Peyer's patch (tissue), 4 donors: ENCODE measurements around the gene INPP5A. TPM values are rescaled to one million over a fixed set of nuclear protein-coding genes. Genes with fewer than 3 reads are reported as not detected.
"Not testable (repeated sequence)": the region's sequence is repeated elsewhere in the genome, so short reads cannot be mapped to it uniquely, and the experiment has no call there.

ENCODE experiments used
- DNase-seq, 3 donors: peaks; one replicate each; pipeline ENCODE4 v3.0.0-alpha.2; 2017 to 2019
- H3K27ac ChIP-seq, 4 donors: fragments of 200-600 bp; sonication (generic); one replicate each; pipeline ENCODE4 v1.5.1; 2016 to 2019
- H3K27me3 ChIP-seq, 2 donors: fragments of 200-600 bp; sonication (generic); one replicate each; pipeline ENCODE4 v1.5.1; 2019
- H3K36me3 ChIP-seq, 3 donors: fragments of 200-600 bp; sonication (generic); one replicate each; pipeline ENCODE4 v1.5.1; 2016 to 2019
- H3K4me1 ChIP-seq, 4 donors: fragments of 200-600 bp; sonication (generic); one replicate each; pipeline ENCODE4 v1.5.1; 2016 to 2019
- H3K4me3 ChIP-seq, 4 donors: fragments of 200-600 bp; sonication (generic); 1 replicate in 3 of 4; 2 replicates in 1 of 4; pipeline ENCODE4 v1.5.1; 2016 to 2019; ENCODE audit warnings: mild to moderate bottlenecking in 1 of 4
- H3K9me3 ChIP-seq, 4 donors: fragments of 200-600 bp; sonication (generic); one replicate each; pipeline ENCODE4 v1.5.1; 2016 to 2019; ENCODE audit warnings: mild to moderate bottlenecking in 1 of 4
- CTCF ChIP-seq, 6 experiments: fragments of 450-650 bp in 4 of 6; fragments of 200-600 bp in 2 of 6; sonication (generic) in 1 of 6; IDR thresholded peaks; one replicate each; pipeline ENCODE4 v1.5.1; 2017 to 2019; ENCODE audit warnings: antibody characterized with exemption in 6 of 6, mild to moderate bottlenecking in 3 of 6, moderate library complexity in 1 of 6
- POLR2A ChIP-seq, 2 donors: fragments of 450-650 bp; IDR thresholded peaks; one replicate each; pipeline ENCODE4 v1.5.1; 2017; ENCODE audit warnings: antibody characterized with exemption in 2 of 2, mild to moderate bottlenecking in 2 of 2, moderate library complexity in 2 of 2
- total RNA-seq, 4 donors: library from RNA; depleted of rRNA; stranded (reverse); fragments of >200 nt; gene quantifications; one replicate each; pipeline ENCODE4 v1.1.0, GENCODE V29; 2016

Gene INPP5A
- total RNA-seq, 4 donors from 2014 or later = 33.8 to 76.4 (median 38.1) TPM

GRCh38 chr10:132549371-132549770 lies 11.8 kb downstream of the INPP5A start:
- Histone ChIP-seq H3K4me1 (peaks cover 4 to 36% (median 35%) of the 10 kb centered on the region in 4 donors), H3K27me3 (no peaks in the 10 kb centered on the region), H3K4me3 (no peak overlapping the region), H3K27ac (peak overlapping the region in 1 of 4 donors; percentile 72), H3K9me3 (no peaks in the 10 kb centered on the region), H3K36me3 (no peaks in the 10 kb centered on the region)
- DNase-seq = no peak
- TF ChIP-seq CTCF (IDR thresholded peaks at IDR 0.05) (no peak), POLR2A (IDR thresholded peaks at IDR 0.05) (no peak)

- Histone ChIP-seq H3K4me1 (peaks cover 4 to 31% (median 25%) of the 10 kb centered on the region in 4 donors), H3K4me3 (no peak overlapping the region), H3K36me3 (no peaks in the 10 kb centered on the region), H3K9me3 (no peaks in the 10 kb centered on the region), H3K27ac (peak overlapping the region in 2 of 4 donors; percentile 69 to 81), H3K27me3 (no peaks in the 10 kb centered on the region)
- DNase-seq = no peak
- no peak for TF ChIP-seq CTCF (IDR thresholded peaks at IDR 0.05)
These were observed 12.9 kb downstream of the INPP5A start for GRCh38 chr10:132550366-132551092.

- peak overlapping the region in 1 of 4 donors; percentile 9 for H3K4me3 ChIP-seq
- peak in 2 of 3 donors; percentile 64 to 74 for DNase-seq
- H3K36me3 ChIP-seq = no peaks in the 10 kb centered on the region
- H3K27ac ChIP-seq = peak overlapping the region in 3 of 4 donors; percentile 25 to 81 (median 69)
- H3K9me3 ChIP-seq = no peaks in the 10 kb centered on the region
- TF ChIP-seq CTCF (IDR thresholded peaks at IDR 0.05) = no peak
- TF ChIP-seq POLR2A (IDR thresholded peaks at IDR 0.05) = no peak
- H3K4me1 ChIP-seq = peaks cover 4 to 29% (median 24%) of the 10 kb centered on the region in 4 donors
- no peaks in the 10 kb centered on the region for H3K27me3 ChIP-seq
These were observed 13.7 kb downstream of the INPP5A start for GRCh38 chr10:132551093-132551807.

GRCh38 chr10:132551808-132552130 lies 14.2 kb downstream of the INPP5A start:
- peak overlapping the region in 1 of 4 donors; percentile 9 for H3K4me3 ChIP-seq
- TF ChIP-seq CTCF (IDR thresholded peaks at IDR 0.05) (no peak), POLR2A (IDR thresholded peaks at IDR 0.05) (no peak)
- H3K27ac ChIP-seq = peak overlapping the region in 3 of 4 donors; percentile 25 to 81 (median 69)
- H3K4me1 ChIP-seq = peaks cover 4 to 25% (median 19%) of the 10 kb centered on the region in 4 donors
- H3K9me3 ChIP-seq = no peaks in the 10 kb centered on the region
- H3K27me3 ChIP-seq = no peaks in the 10 kb centered on the region
- no peaks in the 10 kb centered on the region for H3K36me3 ChIP-seq
- DNase-seq = no peak

GRCh38 chr10:132552635-132553034 lies 15.0 kb downstream of the INPP5A start:
- peak overlapping the region in 1 of 4 donors; percentile 81 for H3K27ac ChIP-seq
- not testable (repeated sequence) for H3K9me3 ChIP-seq, H3K36me3 ChIP-seq, DNase-seq, H3K27me3 ChIP-seq, H3K4me3 ChIP-seq
- H3K4me1 ChIP-seq = peaks cover 0 to 17% (median 13%) of the 10 kb centered on the region in 4 donors

- not testable (repeated sequence) for H3K27me3 ChIP-seq, DNase-seq, H3K36me3 ChIP-seq, H3K27ac ChIP-seq, H3K9me3 ChIP-seq, H3K4me3 ChIP-seq
- peaks cover 0 to 17% (median 10%) of the 10 kb centered on the region in 4 donors for H3K4me1 ChIP-seq
These were observed 16.0 kb downstream of the INPP5A start for GRCh38 chr10:132553568-132553967.
